Esophagus (tissue), 2 donors: ENCODE results near the gene PPM1M. TPM values are rescaled to one million over a fixed set of nuclear protein-coding genes. Genes with fewer than 3 reads are reported as not detected.
A peak's percentile ranks its signal among the peaks of the same experiment; 100 is the strongest.
"Not testable (repeated sequence)": the region's sequence is repeated elsewhere in the genome, so short reads cannot be mapped to it uniquely, and the experiment has no call there.

Experiments used
- H3K27ac ChIP-seq, 2 donors: one replicate each; pipeline ENCODE4 v1.5.1; 2013; ENCODE audit warnings: low read depth in 2 of 2, mild to moderate bottlenecking in 2 of 2, inconsistent platforms in 1 of 2, low read length in 1 of 2, moderate library complexity in 1 of 2
- H3K27me3 ChIP-seq, 2 donors: one replicate each; pipeline ENCODE4 v1.6.1; 2013; ENCODE audit warnings: low read length in 2 of 2, control low read depth in 1 of 2, mild to moderate bottlenecking in 1 of 2; ENCODE audit not compliant: insufficient read depth in 2 of 2, control insufficient read depth in 1 of 2
- H3K36me3 ChIP-seq, 2 donors: one replicate each; pipeline ENCODE4 v1.6.1; 2013; ENCODE audit warnings: low read length in 1 of 2; ENCODE audit not compliant: control insufficient read depth in 2 of 2, insufficient read depth in 2 of 2
- H3K4me1 ChIP-seq, 2 donors: one replicate each; pipeline ENCODE4 v1.6.1; 2013; ENCODE audit warnings: low read length in 1 of 2; ENCODE audit not compliant: control insufficient read depth in 2 of 2, insufficient read depth in 2 of 2
- H3K4me3 ChIP-seq, 2 donors: one replicate each; pipeline ENCODE4 v1.5.1; 2013; ENCODE audit warnings: low read length in 2 of 2, mild to moderate bottlenecking in 2 of 2, low read depth in 1 of 2, moderate library complexity in 1 of 2
- H3K9me3 ChIP-seq, 2 donors: one replicate each; pipeline ENCODE4 v1.6.1; 2013; ENCODE audit warnings: mild to moderate bottlenecking in 2 of 2, low read depth in 1 of 2, low read length in 1 of 2, moderate library complexity in 1 of 2; ENCODE audit not compliant: control insufficient read depth in 2 of 2, insufficient read depth in 1 of 2
- WGBS, 2 donors: extraction: QIAGEN DNeasy Blood & Tissue Kit; methylation state at CpG; one replicate each; pipeline ENCODE4 v1.1.7; 2013; 5-methylcytosine and 5-hydroxymethylcytosine counted together
- polyA plus RNA-seq, 2 donors: library from polyadenylated mRNA; stranded (reverse); fragments of 200-250 nt; gene quantifications; one replicate each; pipeline ENCODE4 v1.2.3, GENCODE V29; 2013
- donor health status: healthy with polysubstance abuse.
- donor health status: Bipolar disorder and iron deficiency.

The PPM1M gene
- polyA plus RNA-seq, 2 donors, result 10.1 to 15.6 TPM

DNA sequence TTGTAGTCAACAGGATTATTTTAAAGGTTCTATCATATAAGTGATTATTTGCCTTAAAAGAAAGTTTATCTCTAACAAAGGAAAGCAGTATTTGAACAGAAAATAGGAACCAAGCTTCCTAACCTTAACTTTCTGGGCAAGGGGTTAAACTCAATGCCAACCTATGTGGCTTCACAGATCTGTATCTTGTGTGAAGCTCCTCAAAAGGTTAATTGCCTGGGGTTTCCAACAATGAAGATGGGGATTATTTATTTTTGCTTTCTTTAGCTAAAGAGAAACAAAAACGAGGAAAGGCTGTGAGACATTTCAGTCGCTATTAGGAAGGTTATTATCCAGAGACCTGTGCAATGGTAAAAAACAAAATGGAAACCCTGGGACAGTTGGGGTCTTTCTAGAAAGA is 34.0 kb downstream of the PPM1M start:
- H3K4me3 ChIP-seq, result peak overlapping the region in 1 of 2 donors; percentile 93
- peak overlapping the region; percentile 26 to 40 for H3K27ac ChIP-seq
- no peaks in the 10 kb centered on the region for H3K4me1 ChIP-seq
- no peaks in the 10 kb centered on the region for H3K36me3 ChIP-seq
- 18 to 21% methylated on average over 2 of the region's 2 CpGs for WGBS, 2 donors
- no peaks in the 10 kb centered on the region for H3K27me3 ChIP-seq
- no peaks in the 10 kb centered on the region for H3K9me3 ChIP-seq

DNA sequence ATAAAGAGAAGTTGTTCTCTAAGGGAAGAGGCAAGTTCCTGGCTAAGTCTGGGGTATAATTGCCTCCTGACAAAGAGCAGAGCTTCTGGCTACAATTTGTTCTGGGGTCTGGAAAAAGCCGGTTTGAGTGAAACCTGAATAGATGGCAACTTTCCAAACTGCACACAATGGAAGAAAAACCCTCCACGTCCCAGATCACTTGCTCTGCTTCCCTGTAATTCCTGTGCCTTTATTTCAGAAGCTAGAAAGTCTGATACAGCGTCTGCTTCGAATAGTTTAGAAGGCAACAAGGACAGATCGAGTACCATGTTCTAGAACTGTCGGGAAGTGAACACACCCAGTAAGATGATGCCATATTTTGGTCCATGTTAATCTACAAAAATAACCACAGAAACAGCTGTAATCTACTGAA is 34.5 kb downstream of the PPM1M start:
- Histone ChIP-seq H3K27me3 (no peaks in the 10 kb centered on the region), H3K9me3 (no peaks in the 10 kb centered on the region), H3K27ac (peak overlapping the region; percentile 26 to 40), H3K36me3 (no peaks in the 10 kb centered on the region), H3K4me1 (no peaks in the 10 kb centered on the region), H3K4me3 (no peak overlapping the region)
- WGBS, 2 donors, result 23 to 25% methylated on average over 6 of the region's 6 CpGs

DNA sequence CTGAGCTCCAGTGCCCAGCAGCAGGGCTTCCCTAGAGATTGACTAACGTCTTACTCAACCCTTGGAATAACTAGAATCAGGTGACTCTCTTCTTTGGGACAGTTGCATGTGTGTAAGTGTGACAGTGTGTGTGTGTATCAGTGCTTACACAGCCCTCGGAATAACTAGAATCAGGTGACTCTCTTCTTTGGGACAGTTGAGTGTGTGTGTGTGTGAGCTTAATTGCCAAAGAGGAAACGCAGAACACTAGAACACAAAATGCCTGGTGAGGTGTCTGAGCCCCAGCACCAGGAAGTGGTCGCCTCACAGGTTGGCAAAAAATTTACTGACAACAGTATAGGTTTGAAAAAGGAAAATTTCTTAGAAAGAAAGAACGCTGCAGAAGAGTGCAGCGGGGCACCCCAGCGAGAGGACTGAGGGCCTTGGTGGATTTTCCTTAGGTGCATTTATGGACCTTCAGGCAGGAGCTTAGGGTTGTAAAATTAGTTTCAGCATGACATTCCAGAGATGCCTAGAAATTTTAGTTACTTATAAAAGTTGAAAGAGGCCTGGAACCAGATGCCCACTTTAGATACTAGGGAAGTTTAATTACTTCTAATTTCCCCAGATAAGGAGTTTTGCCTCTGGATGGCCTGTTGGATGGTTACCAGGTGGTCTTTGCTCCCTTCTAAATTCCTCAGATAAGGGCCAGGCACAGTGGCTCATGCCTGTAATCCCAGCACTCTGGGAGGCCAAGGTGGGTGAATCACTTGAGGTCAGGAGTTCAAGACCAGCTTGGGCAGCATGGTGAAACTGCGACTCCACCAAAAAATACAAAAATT is 36.6 kb downstream of the PPM1M start:
- WGBS, 2 donors, result 64 to 77% methylated on average over 8 of the region's 8 CpGs
- H3K9me3 ChIP-seq, result no peaks in the 10 kb centered on the region
- peaks cover 2 to 6% of the 10 kb centered on the region in 2 donors for H3K4me1 ChIP-seq
- no peaks in the 10 kb centered on the region for H3K36me3 ChIP-seq
- no peak overlapping the region for H3K4me3 ChIP-seq
- no peak overlapping the region for H3K27ac ChIP-seq
- H3K27me3 ChIP-seq, result no peaks in the 10 kb centered on the region

DNA sequence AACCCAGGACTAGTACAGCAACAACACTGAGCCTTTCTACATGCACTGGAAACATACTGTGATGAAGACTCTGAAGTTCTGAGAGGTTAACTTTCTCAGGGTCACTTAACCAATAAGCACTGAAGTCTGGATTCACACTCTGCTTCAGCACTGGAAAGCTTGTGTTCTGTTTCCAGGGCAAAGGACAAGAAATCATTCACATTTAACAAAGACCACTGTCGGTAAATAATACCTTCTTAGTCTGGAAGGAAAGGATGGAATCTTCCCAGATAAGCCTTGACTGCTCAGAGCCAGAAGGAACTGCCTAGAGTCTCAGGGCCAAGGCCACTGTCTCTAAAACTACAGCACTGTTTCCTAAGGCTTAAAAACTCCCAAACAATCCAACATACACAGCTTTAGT is 37.7 kb downstream of the PPM1M start:
- Histone ChIP-seq H3K27me3 (no peaks in the 10 kb centered on the region), H3K27ac (no peak overlapping the region), H3K36me3 (no peaks in the 10 kb centered on the region), H3K4me1 (peaks cover 2 to 6% of the 10 kb centered on the region in 2 donors), H3K4me3 (no peak overlapping the region), H3K9me3 (no peaks in the 10 kb centered on the region)
- 57 to 69% methylated on average over 1 of the region's 1 CpG for WGBS, 2 donors

DNA sequence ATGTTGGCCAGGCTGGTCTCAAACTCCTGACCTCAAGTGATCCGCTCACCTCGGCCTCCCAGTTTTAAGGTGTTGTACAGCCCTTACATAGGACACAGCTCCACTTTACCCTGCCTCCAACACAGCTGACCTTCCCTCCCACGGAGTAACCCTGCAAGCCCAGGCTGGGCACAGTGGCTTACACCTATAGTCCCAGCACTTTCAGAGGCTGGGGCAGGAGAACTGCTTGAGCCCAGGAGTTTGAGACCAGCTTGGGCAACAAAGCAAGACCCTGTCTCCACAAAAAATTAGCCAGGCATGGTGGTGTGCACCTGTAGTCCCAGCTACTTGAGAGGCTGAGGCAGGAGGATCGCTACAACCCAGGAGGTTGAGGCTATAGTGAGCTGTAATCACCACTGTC is 38.5 kb downstream of the PPM1M start:
- whole genome bisulfite sequencing, 2 donors, result 89 to 93% methylated on average over 4 of the region's 4 CpGs
- H3K4me3 ChIP-seq, H3K27ac ChIP-seq, H3K36me3 ChIP-seq, H3K4me1 ChIP-seq, H3K27me3 ChIP-seq, H3K9me3 ChIP-seq: not testable (repeated sequence)

DNA sequence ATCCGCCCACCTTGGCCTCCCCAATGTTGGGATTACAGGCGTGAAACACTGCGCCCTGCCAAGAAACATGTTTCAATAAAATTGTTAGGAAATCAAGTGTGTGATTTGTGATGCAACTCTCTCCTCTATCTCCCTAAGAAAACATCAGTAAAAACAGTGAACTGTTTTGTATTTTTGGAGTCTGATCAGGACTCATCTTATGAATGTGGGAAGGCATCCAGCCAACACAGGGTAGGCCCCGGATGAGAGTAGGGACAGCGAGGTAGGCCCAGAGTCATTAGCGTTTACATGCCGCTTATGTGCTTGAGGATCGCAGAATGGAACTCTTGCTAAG is 41.2 kb downstream of the PPM1M start:
- peak overlapping the region; percentile 99 to 100 for H3K27ac ChIP-seq
- H3K9me3 ChIP-seq, result no peaks in the 10 kb centered on the region
- WGBS, 2 donors, result 59 to 65% methylated on average over 8 of the region's 8 CpGs
- H3K4me3 ChIP-seq, result peak overlapping the region; percentile 72 to 94
- H3K4me1 ChIP-seq, result peaks cover 2 to 12% of the 10 kb centered on the region in 2 donors
- H3K36me3 ChIP-seq, result peaks cover 0 to 7% of the 10 kb centered on the region in 2 donors
- no peaks in the 10 kb centered on the region for H3K27me3 ChIP-seq

DNA sequence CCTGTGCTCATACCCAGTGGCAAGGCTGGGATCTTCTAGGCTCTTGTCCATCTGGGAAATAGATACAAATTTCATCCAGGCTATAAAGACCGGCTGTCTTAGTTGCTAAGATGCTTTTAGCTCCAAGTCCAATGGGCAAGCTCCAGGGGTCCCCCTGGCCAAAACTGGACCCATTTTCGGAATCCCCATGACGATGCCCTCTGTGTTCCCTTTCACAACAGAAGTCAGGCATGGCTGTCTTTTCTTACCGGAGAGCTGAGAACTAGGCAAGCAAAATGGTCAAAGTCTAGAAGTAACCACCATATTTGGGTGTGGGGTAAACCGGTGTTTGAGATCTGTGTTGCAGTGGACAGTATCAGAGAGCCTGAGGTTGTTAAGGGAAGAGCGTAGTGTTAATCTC is 43.1 kb downstream of the PPM1M start:
- H3K4me3 ChIP-seq, result no peak overlapping the region
- H3K9me3 ChIP-seq, result no peaks in the 10 kb centered on the region
- H3K27ac ChIP-seq, result no peak overlapping the region
- H3K27me3 ChIP-seq, result no peaks in the 10 kb centered on the region
- H3K36me3 ChIP-seq, result peaks cover 0 to 21% of the 10 kb centered on the region in 2 donors
- peaks cover 2 to 12% of the 10 kb centered on the region in 2 donors for H3K4me1 ChIP-seq
- WGBS, 2 donors, result 91 to 93% methylated on average over 6 of the region's 6 CpGs

DNA sequence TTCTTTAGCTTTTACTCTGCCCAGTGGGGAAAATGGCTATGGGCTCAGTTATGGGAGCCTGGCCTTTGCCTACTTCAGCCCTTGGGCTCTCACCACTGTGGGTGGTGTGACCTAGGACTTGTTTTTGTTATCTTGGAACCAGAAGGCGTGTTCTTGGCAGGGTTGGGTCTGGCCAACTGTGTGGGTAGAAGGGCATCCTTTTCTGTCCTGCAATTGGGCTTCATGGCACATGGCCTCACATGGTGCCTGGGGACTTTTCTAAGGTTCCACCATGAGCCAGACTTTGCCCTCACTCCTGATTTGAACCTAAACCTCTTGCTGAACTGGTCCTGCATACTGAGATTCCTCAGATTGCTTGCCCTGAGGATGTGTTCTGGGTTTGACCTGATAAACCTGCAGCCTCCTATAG is 43.8 kb downstream of the PPM1M start:
- WGBS, 2 donors, result 50 to 93% methylated on average over 1 of the region's 1 CpG
- Histone ChIP-seq H3K9me3 (no peaks in the 10 kb centered on the region), H3K36me3 (peaks cover 0 to 21% of the 10 kb centered on the region in 2 donors), H3K27me3 (no peaks in the 10 kb centered on the region), H3K4me1 (peaks cover 2 to 12% of the 10 kb centered on the region in 2 donors), H3K27ac (no peak overlapping the region), H3K4me3 (no peak overlapping the region)

DNA sequence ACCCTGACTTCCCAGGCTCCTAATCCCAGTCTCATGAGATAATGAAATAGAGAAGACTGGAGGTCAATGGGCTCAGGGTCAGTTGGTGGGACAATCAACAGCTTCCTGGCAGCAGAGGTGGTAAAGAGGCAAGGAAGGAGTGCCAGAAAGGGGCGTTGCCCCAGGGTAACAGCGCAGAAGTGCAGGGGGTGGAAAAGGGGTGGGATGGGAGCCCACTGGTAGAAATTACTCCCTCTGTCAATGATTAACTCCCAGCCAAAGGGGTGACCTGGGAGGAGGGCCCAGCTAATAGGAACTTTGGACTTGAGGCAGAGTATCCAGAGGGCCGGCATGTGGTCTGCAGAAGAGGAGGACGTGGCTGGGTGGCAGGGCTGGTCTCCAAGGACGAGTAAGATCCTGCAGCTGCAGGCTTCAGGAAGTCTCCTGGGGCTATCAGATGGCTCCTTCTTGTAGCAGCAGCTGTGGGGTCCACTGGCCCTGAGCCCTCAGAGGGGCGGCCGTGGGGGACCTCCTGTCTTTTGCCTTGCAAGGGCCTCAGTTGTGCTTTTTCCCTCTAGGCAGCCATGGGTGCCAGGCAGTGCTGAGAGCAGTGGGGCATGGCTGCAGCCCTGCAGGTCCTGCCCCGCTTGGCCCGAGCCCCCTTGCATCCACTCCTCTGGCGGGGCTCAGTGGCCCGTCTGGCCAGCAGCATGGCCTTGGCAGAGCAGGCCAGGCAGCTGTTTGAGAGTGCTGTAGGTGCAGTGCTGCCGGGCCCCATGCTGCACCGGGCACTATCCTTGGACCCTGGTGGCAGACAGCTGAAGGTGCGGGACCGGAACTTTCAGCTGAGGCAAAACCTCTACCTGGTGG is 44.4 kb downstream of the PPM1M start:
- H3K9me3 ChIP-seq, result no peaks in the 10 kb centered on the region

More for the DNA sequence above, 44.4 kb downstream of the PPM1M start:
- WGBS, 2 donors, result 62 to 83% methylated on average over 15 of the region's 15 CpGs
- Histone ChIP-seq H3K36me3 (peaks cover 0 to 21% of the 10 kb centered on the region in 2 donors), H3K27ac (no peak overlapping the region), H3K4me1 (peaks cover 2 to 12% of the 10 kb centered on the region in 2 donors), H3K4me3 (no peak overlapping the region), H3K27me3 (no peaks in the 10 kb centered on the region)
